CD14-positive monocyte (primary cell): ENCODE data around the gene SFI1. TPM values are rescaled to one million over a fixed set of nuclear protein-coding genes. Genes with fewer than 3 reads are reported as not detected.

Experiments used
- DNase-seq, 3 donors: peaks; one replicate each; pipeline ENCODE4 v3.0.0-alpha.2; 2011 to 2022
- H2AFZ ChIP-seq: 2 replicates; pipeline ENCODE4 v1.6.0; 2012; ENCODE audit warnings: mild to moderate bottlenecking, low read depth, low read length, inconsistent platforms; ENCODE audit not compliant: insufficient read depth, poor library complexity, severe bottlenecking
- H3K27ac ChIP-seq, 2 donors: 1 replicate in 1 of 2; 2 replicates in 1 of 2; pipeline ENCODE4 v1.5.1; 2012 to 2013; ENCODE audit warnings: low read length in 2 of 2, control low read depth in 1 of 2, inconsistent platforms in 1 of 2, low read depth in 1 of 2, mild to moderate bottlenecking in 1 of 2
- H3K27me3 ChIP-seq, 2 donors: one replicate each; pipeline versions ENCODE4 v1.6.0 to v1.6.1; 2011 to 2013; ENCODE audit warnings: low read length in 2 of 2; ENCODE audit not compliant: control insufficient read depth in 2 of 2, insufficient read depth in 2 of 2
- H3K36me3 ChIP-seq, 2 donors: replicated peaks in 1 of 2; 1 replicate in 1 of 2; 2 replicates in 1 of 2; pipeline versions ENCODE4 v1.5.1 to v1.6.1; 2012 to 2013; ENCODE audit warnings: low read length in 2 of 2, control low read depth in 1 of 2, inconsistent platforms in 1 of 2, mild to moderate bottlenecking in 1 of 2; ENCODE audit not compliant: insufficient read depth in 2 of 2, control insufficient read depth in 1 of 2
- H3K4me1 ChIP-seq, 2 donors: 1 replicate in 1 of 2; 2 replicates in 1 of 2; pipeline versions ENCODE4 v1.5.1 to v1.6.1; 2012 to 2013; ENCODE audit warnings: low read length in 2 of 2, control low read depth in 1 of 2, inconsistent platforms in 1 of 2, mild to moderate bottlenecking in 1 of 2, moderate library complexity in 1 of 2; ENCODE audit not compliant: insufficient read depth in 2 of 2, control insufficient read depth in 1 of 2
- H3K4me2 ChIP-seq: replicated peaks from 2 replicates; pipeline ENCODE3; 2012; ENCODE audit warnings: low read length, moderate library complexity, mild to moderate bottlenecking; ENCODE audit not compliant: poor library complexity, severe bottlenecking; ENCODE audit errors: extremely low read depth
- H3K4me3 ChIP-seq, 3 experiments: fragments of 200-600 bp in 1 of 3; sonication (generic) in 1 of 3; replicated peaks in 1 of 3; 1 replicate in 2 of 3; 2 replicates in 1 of 3; pipeline ENCODE4 v1.5.1; 2011 to 2013; ENCODE audit warnings: low read length in 3 of 3, mild to moderate bottlenecking in 3 of 3, control low read depth in 2 of 3, low read depth in 2 of 3, inconsistent platforms in 1 of 3, moderate library complexity in 1 of 3
- H3K79me2 ChIP-seq: 2 replicates; pipeline ENCODE4 v1.6.0; 2012; ENCODE audit warnings: mild to moderate bottlenecking, control low read depth, inconsistent platforms, low read length, moderate library complexity; ENCODE audit not compliant: insufficient read depth
- H3K9ac ChIP-seq: 2 replicates; pipeline ENCODE4 v1.6.0; 2017; ENCODE audit warnings: low read length, mild to moderate bottlenecking; ENCODE audit not compliant: insufficient read depth, poor library complexity, severe bottlenecking
- H3K9me3 ChIP-seq, 2 donors: replicated peaks in 1 of 2; 1 replicate in 1 of 2; 2 replicates in 1 of 2; pipeline versions ENCODE4 v1.5.1 to v1.6.1; 2012 to 2013; ENCODE audit warnings: low read length in 2 of 2, control low read depth in 1 of 2; ENCODE audit not compliant: control insufficient read depth in 1 of 2, insufficient read depth in 1 of 2
- H4K20me1 ChIP-seq: 2 replicates; pipeline ENCODE4 v1.6.0; 2012; ENCODE audit warnings: mild to moderate bottlenecking, low read length, control low read depth, moderate library complexity; ENCODE audit not compliant: insufficient read depth
- H3K27ac Mint-ChIP-seq, 7 donors: one replicate each; pipeline ENCODE4 v1.8.0; 2020; ENCODE audit warnings: mild to moderate bottlenecking in 7 of 7, mixed read lengths in 7 of 7, moderate library complexity in 6 of 7, inconsistent platforms in 2 of 7
- H3K27me3 Mint-ChIP-seq, 3 donors: one replicate each; pipeline ENCODE4 v1.8.0; 2021 to 2022; ENCODE audit warnings: low read depth in 3 of 3, mild to moderate bottlenecking in 3 of 3, mixed read lengths in 3 of 3, moderate library complexity in 3 of 3, inconsistent platforms in 1 of 3
- H3K36me3 Mint-ChIP-seq, 2 donors: one replicate each; pipeline ENCODE4 v1.8.0; 2020; ENCODE audit warnings: mixed read lengths in 2 of 2, inconsistent platforms in 1 of 2, mild to moderate bottlenecking in 1 of 2
- H3K4me1 Mint-ChIP-seq: one replicate; pipeline ENCODE4 v1.8.0; 2020; ENCODE audit warnings: mild to moderate bottlenecking, mixed read lengths
- H3K4me3 Mint-ChIP-seq, 2 donors: one replicate each; pipeline ENCODE4 v1.8.0; 2020; ENCODE audit warnings: mild to moderate bottlenecking in 2 of 2, mixed read lengths in 2 of 2, moderate library complexity in 1 of 2
- H3K9me3 Mint-ChIP-seq, 7 donors: one replicate each; pipeline ENCODE4 v1.8.0; 2020 to 2022; ENCODE audit warnings: mixed read lengths in 7 of 7, mild to moderate bottlenecking in 6 of 7, moderate library complexity in 6 of 7, inconsistent platforms in 2 of 7
- WGBS: methylation state at CpG from one replicate; pipeline ENCODE4 v1.1.5; 2013; ENCODE audit warnings: missing lambda C conversion rate; ENCODE audit not compliant: insufficient coverage; 5-methylcytosine and 5-hydroxymethylcytosine counted together
- intact Hi-C, 2 donors: fragments of 100-400 bp; cut with micrococcal nuclease; formaldehyde crosslinking; loops; one replicate each; pipeline versions ENCODE4 v1.15.0 to v1.15.1; 2023
- polyA plus RNA-seq, 3 donors: library from polyadenylated mRNA; depleted of rRNA in 1 of 3; unstranded in 2 of 3; stranded (reverse) in 1 of 3; fragments of 300-500 nt in 2 of 3; fragments of >200 nt in 1 of 3; fragmentation: Illumina TruSeq in 2 of 3; gene quantifications; 1 replicate in 2 of 3; 2 replicates in 1 of 3; pipeline ENCODE4 v1.2.3, GENCODE V29; 2012 to 2021
- TF ChIP-seq, protein P1 (sequence below): fragments of 200-600 bp; IDR thresholded peaks from one replicate; pipeline ENCODE4 v1.8.0; 2022; ENCODE audit warnings: antibody characterized with exemption, mild to moderate bottlenecking

Gene SFI1
- polyA plus RNA-seq, 3 donors = 1.7 to 43.4 (median 3.6) TPM

DNA sequence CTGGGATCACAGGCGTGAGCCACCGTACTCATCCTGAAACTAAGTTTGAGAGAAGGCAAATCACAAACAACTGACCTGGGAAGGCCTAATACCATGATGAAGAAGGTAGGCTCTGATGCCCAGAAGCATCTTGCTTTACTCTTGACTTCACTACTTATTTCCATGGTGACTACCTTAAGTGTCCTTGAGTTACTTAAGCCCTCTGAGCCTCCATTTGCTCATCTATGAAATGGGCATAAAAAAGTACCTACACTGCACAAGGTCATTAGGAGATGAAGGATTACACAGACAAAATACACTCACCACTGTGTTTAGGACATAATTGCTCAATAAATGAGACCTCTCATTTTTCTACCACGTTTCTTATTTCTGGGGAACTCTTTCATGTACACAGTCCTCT lies 34.6 kb upstream of the SFI1 start:
- Histone ChIP-seq H3K27me3 (no peaks in the 10 kb centered on the region), H3K79me2 (peaks cover 4% of the 10 kb centered on the region), H2AFZ (no peak overlapping the region), H3K27ac (no peak overlapping the region), H3K36me3 (peaks cover 73 to 93% of the 10 kb centered on the region in 2 donors), H4K20me1 (no peaks in the 10 kb centered on the region), H3K4me3 (no peak overlapping the region), H3K4me2 (no peak overlapping the region), H3K9me3 (no peaks in the 10 kb centered on the region), H3K4me1 (no peaks in the 10 kb centered on the region), H3K9ac (no peak overlapping the region)
- peaks cover 0 to 2% (median 0%) of the 10 kb centered on the region in 3 donors for H3K27me3 Mint-ChIP-seq
- peaks cover 66 to 92% of the 10 kb centered on the region in 2 donors for H3K36me3 Mint-ChIP-seq
- H3K4me3 Mint-ChIP-seq = no peak overlapping the region
- TF ChIP-seq, protein P1, sequence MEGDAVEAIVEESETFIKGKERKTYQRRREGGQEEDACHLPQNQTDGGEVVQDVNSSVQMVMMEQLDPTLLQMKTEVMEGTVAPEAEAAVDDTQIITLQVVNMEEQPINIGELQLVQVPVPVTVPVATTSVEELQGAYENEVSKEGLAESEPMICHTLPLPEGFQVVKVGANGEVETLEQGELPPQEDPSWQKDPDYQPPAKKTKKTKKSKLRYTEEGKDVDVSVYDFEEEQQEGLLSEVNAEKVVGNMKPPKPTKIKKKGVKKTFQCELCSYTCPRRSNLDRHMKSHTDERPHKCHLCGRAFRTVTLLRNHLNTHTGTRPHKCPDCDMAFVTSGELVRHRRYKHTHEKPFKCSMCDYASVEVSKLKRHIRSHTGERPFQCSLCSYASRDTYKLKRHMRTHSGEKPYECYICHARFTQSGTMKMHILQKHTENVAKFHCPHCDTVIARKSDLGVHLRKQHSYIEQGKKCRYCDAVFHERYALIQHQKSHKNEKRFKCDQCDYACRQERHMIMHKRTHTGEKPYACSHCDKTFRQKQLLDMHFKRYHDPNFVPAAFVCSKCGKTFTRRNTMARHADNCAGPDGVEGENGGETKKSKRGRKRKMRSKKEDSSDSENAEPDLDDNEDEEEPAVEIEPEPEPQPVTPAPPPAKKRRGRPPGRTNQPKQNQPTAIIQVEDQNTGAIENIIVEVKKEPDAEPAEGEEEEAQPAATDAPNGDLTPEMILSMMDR = no peak
- no peaks in the 10 kb centered on the region for H3K4me1 Mint-ChIP-seq
- intact Hi-C loops = no loop called here
- peaks cover 0 to 4% (median 0%) of the 10 kb centered on the region in 7 donors for H3K9me3 Mint-ChIP-seq
- no peak for DNase-seq
- no peak overlapping the region for H3K27ac Mint-ChIP-seq
- 100% methylated on average over 1 of the region's 3 CpGs for WGBS

DNA sequence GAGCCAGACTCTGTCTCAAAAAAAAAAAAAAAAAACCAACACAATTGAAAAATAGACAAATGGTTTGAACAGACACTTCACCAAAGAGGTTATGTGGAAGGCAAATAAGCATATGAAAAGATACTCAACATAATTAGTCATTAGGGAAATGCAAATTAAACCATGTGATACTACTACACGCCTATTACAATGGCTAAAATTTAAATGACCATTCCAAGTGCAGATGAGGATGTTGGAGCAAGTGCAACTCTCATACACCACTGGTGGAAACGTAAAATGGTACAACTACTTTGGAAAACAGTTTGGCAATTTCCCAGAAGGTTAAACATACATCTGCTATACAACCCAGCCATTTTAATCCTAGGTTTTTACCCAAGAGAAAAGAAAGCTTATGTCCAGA lies 31.0 kb upstream of the SFI1 start:
- no peak overlapping the region for H3K4me3 Mint-ChIP-seq
- Histone ChIP-seq H3K4me2 (no peak overlapping the region), H3K4me1 (no peaks in the 10 kb centered on the region), H3K4me3 (no peak overlapping the region), H4K20me1 (peaks cover 9% of the 10 kb centered on the region), H3K36me3 (peaks cover 67 to 91% of the 10 kb centered on the region in 2 donors), H2AFZ (no peak overlapping the region), H3K27me3 (no peaks in the 10 kb centered on the region), H3K9ac (no peak overlapping the region), H3K9me3 (no peaks in the 10 kb centered on the region), H3K27ac (no peak overlapping the region), H3K79me2 (peaks cover 4% of the 10 kb centered on the region)
- H3K27ac Mint-ChIP-seq = no peak overlapping the region
- peaks cover 0 to 4% (median 0%) of the 10 kb centered on the region in 7 donors for H3K9me3 Mint-ChIP-seq
- TF ChIP-seq, protein P1 = no peak
- no peak for DNase-seq
- peaks cover 68 to 92% of the 10 kb centered on the region in 2 donors for H3K36me3 Mint-ChIP-seq
- peaks cover 0 to 2% (median 0%) of the 10 kb centered on the region in 3 donors for H3K27me3 Mint-ChIP-seq
- H3K4me1 Mint-ChIP-seq = no peaks in the 10 kb centered on the region
- WGBS = 100% methylated on average over 1 of the region's 2 CpGs
- intact Hi-C loops = no loop called here
